H9 (cell line): ENCODE measurements around the gene PDGFRB. TPM values are rescaled to one million over a fixed set of nuclear protein-coding genes. Genes with fewer than 3 reads are reported as not detected.

ENCODE experiments used
- DNase-seq: peaks from one replicate; pipeline ENCODE4 v3.0.0-alpha.2; 2017
- H2AFZ ChIP-seq: one replicate; pipeline ENCODE4 v1.6.1; 2013; ENCODE audit warnings: mild to moderate bottlenecking, low read length, control low read depth, moderate library complexity
- H2AK5ac ChIP-seq: 2 replicates; pipeline ENCODE4 v1.6.1; 2013; ENCODE audit warnings: low read length, control low read depth, mixed read lengths; ENCODE audit not compliant: insufficient read length
- H2BK120ac ChIP-seq: one replicate; pipeline ENCODE4 v1.6.1; 2013; ENCODE audit warnings: low read depth, mild to moderate bottlenecking, low read length, control low read depth, inconsistent platforms; ENCODE audit not compliant: poor library complexity, severe bottlenecking
- H2BK12ac ChIP-seq: 2 replicates; pipeline ENCODE4 v1.6.1; 2013; ENCODE audit warnings: low read length, control low read depth, mixed read lengths, low read depth; ENCODE audit not compliant: insufficient read length
- H2BK15ac ChIP-seq: 2 replicates; pipeline ENCODE4 v1.6.1; 2013; ENCODE audit warnings: low read depth, low read length, control low read depth
- H2BK20ac ChIP-seq: one replicate; pipeline ENCODE4 v1.6.1; 2013; ENCODE audit warnings: low read depth, mild to moderate bottlenecking, low read length, control low read depth, inconsistent platforms; ENCODE audit not compliant: poor library complexity, severe bottlenecking
- H2BK5ac ChIP-seq: 2 replicates; pipeline ENCODE4 v1.6.1; 2013; ENCODE audit warnings: low read length, control low read depth, mixed read lengths; ENCODE audit not compliant: insufficient read length
- H3K14ac ChIP-seq: 2 replicates; pipeline ENCODE4 v1.6.1; 2013; ENCODE audit warnings: low read length, control low read depth; ENCODE audit not compliant: insufficient read depth
- H3K18ac ChIP-seq: 2 replicates; pipeline ENCODE4 v1.6.1; 2013; ENCODE audit warnings: low read depth, mild to moderate bottlenecking, mixed read lengths, low read length, control low read depth; ENCODE audit not compliant: insufficient read length
- H3K23ac ChIP-seq: 2 replicates; pipeline ENCODE4 v1.6.1; 2013; ENCODE audit warnings: low read length, control low read depth, mixed read lengths, low read depth; ENCODE audit not compliant: insufficient read length
- H3K23me2 ChIP-seq: 2 replicates; pipeline ENCODE4 v1.6.1; 2013; ENCODE audit warnings: low read depth, mild to moderate bottlenecking, mixed read lengths, low read length, control low read depth; ENCODE audit not compliant: insufficient read length, poor library complexity, severe bottlenecking
- H3K27ac ChIP-seq: 2 replicates; pipeline ENCODE4 v1.5.1; 2013; ENCODE audit warnings: low read length, control low read depth, mixed read lengths, low read depth; ENCODE audit not compliant: insufficient read length
- H3K27me3 ChIP-seq: 2 replicates; pipeline ENCODE4 v1.6.1; 2013; ENCODE audit warnings: low read length, control low read depth, inconsistent platforms; ENCODE audit not compliant: insufficient read depth
- H3K4ac ChIP-seq: 2 replicates; pipeline ENCODE4 v1.6.1; 2013; ENCODE audit warnings: low read depth, mild to moderate bottlenecking, control low read depth, inconsistent platforms, low read length, moderate library complexity
- H3K4me1 ChIP-seq: 2 replicates; pipeline ENCODE4 v1.6.1; 2013; ENCODE audit warnings: low read length, control low read depth, inconsistent platforms; ENCODE audit not compliant: insufficient read depth
- H3K4me2 ChIP-seq: 2 replicates; pipeline ENCODE4 v1.6.1; 2013; ENCODE audit warnings: low read length, control low read depth, mixed read lengths; ENCODE audit not compliant: insufficient read length, insufficient read depth
- H3K56ac ChIP-seq: 2 replicates; pipeline ENCODE4 v1.6.1; 2013; ENCODE audit warnings: low read depth, mild to moderate bottlenecking, mixed read lengths, low read length, control low read depth; ENCODE audit not compliant: insufficient read length
- H3K79me1 ChIP-seq: 2 replicates; pipeline ENCODE4 v1.6.1; 2013; ENCODE audit warnings: low read depth, mild to moderate bottlenecking, moderate library complexity, low read length, control low read depth, inconsistent platforms; ENCODE audit not compliant: insufficient read depth, poor library complexity, severe bottlenecking
- H3K79me2 ChIP-seq: 2 replicates; pipeline ENCODE4 v1.6.1; 2013; ENCODE audit warnings: low read length, control low read depth, inconsistent platforms; ENCODE audit not compliant: insufficient read depth
- H3K9ac ChIP-seq: 2 replicates; pipeline ENCODE4 v1.6.1; 2013; ENCODE audit warnings: low read length, control low read depth, mixed read lengths; ENCODE audit not compliant: insufficient read length; ENCODE audit errors: extremely low read depth
- H3K9me3 ChIP-seq: one replicate; pipeline ENCODE4 v1.6.1; 2013; ENCODE audit warnings: low read depth, low read length, inconsistent platforms; ENCODE audit not compliant: control insufficient read depth
- H3T11ph ChIP-seq: one replicate; pipeline ENCODE4 v1.6.1; 2013; ENCODE audit warnings: mild to moderate bottlenecking, low read length, control low read depth, inconsistent platforms
- H4K20me1 ChIP-seq: one replicate; pipeline ENCODE4 v1.6.1; 2013; ENCODE audit not compliant: control insufficient read depth, insufficient read length, insufficient read depth
- H4K5ac ChIP-seq: 2 replicates; pipeline ENCODE4 v1.6.1; 2013; ENCODE audit warnings: low read depth, mild to moderate bottlenecking, mixed read lengths, low read length, control low read depth; ENCODE audit not compliant: insufficient read length
- H4K8ac ChIP-seq: replicated peaks from 2 replicates; pipeline ENCODE4 v1.6.1; 2013; ENCODE audit warnings: low read length, control low read depth, mixed read lengths, low read depth; ENCODE audit not compliant: insufficient read length
- H4K91ac ChIP-seq: 2 replicates; pipeline ENCODE4 v1.6.1; 2013; ENCODE audit warnings: low read depth, mild to moderate bottlenecking, moderate library complexity, mixed read lengths, low read length, control low read depth; ENCODE audit not compliant: insufficient read length
- H3K27ac Mint-ChIP-seq, 3 experiments: 2 replicates in 2 of 3; 3 replicates in 1 of 3; pipeline ENCODE4 v1.8.0; 2020 to 2021; ENCODE audit warnings: mixed read lengths in 3 of 3, mild to moderate bottlenecking in 1 of 3, moderate library complexity in 1 of 3
- H3K27me3 Mint-ChIP-seq: 2 replicates; pipeline ENCODE4 v1.8.0; 2021; ENCODE audit warnings: low read depth, mild to moderate bottlenecking, moderate library complexity, mixed read lengths
- H3K36me3 Mint-ChIP-seq, 3 experiments: 2 replicates in 2 of 3; 3 replicates in 1 of 3; pipeline ENCODE4 v1.8.0; 2020 to 2021; ENCODE audit warnings: low read depth in 3 of 3, mixed read lengths in 3 of 3; ENCODE audit not compliant: insufficient read depth in 1 of 3
- H3K4me1 Mint-ChIP-seq, 2 experiments: 2 replicates each; pipeline ENCODE4 v1.8.0; 2020; ENCODE audit warnings: mixed read lengths in 2 of 2
- H3K4me3 Mint-ChIP-seq, 2 experiments: 2 replicates in 1 of 2; 3 replicates in 1 of 2; pipeline ENCODE4 v1.8.0; 2020 to 2021; ENCODE audit warnings: mild to moderate bottlenecking in 2 of 2, mixed read lengths in 2 of 2, moderate library complexity in 1 of 2
- H3K9me3 Mint-ChIP-seq, 2 experiments: 2 replicates in 1 of 2; 3 replicates in 1 of 2; pipeline ENCODE4 v1.8.0; 2020; ENCODE audit warnings: mild to moderate bottlenecking in 2 of 2, mixed read lengths in 2 of 2, moderate library complexity in 1 of 2
- CTCF ChIP-seq: fragments of 200-600 bp; sonication (generic); conservative IDR thresholded peaks from 3 replicates; pipeline ENCODE4 v1.8.0; 2021; ENCODE audit warnings: antibody characterized with exemption, mild to moderate bottlenecking
- whole genome bisulfite sequencing: extraction: QIAGEN DNeasy Blood & Tissue Kit; methylation state at CpG from one replicate; pipeline ENCODE4 v1.1.7; 2013; ENCODE audit warnings: missing lambda C conversion rate, low lambda C conversion rate, mixed read lengths; ENCODE audit not compliant: insufficient read length; ENCODE audit errors: extremely low coverage; 5-methylcytosine and 5-hydroxymethylcytosine counted together
- total RNA-seq: library from RNA; stranded (reverse); gene quantifications from 2 replicates; pipeline ENCODE4 v1.2.1, GENCODE V29; 2021

Gene PDGFRB
- total RNA-seq, 1 experiment from 2014 or later, result 2.2 TPM

- Histone ChIP-seq H4K91ac (no peak overlapping the region), H4K8ac (no peak overlapping the region), H3K9me3 (no peaks in the 10 kb centered on the region), H3K23me2 (no peaks in the 10 kb centered on the region), H3K18ac (no peak overlapping the region), H3K56ac (no peak overlapping the region), H3K23ac (no peak overlapping the region), H2AK5ac (no peak overlapping the region), H2BK120ac (no peak overlapping the region), H3K79me1 (no peaks in the 10 kb centered on the region), H2BK5ac (no peak overlapping the region), H3K79me2 (no peaks in the 10 kb centered on the region), H3K27me3 (no peaks in the 10 kb centered on the region), H2BK20ac (no peak overlapping the region), H3K14ac (no peak overlapping the region), H2AFZ (no peak overlapping the region), H4K5ac (no peak overlapping the region), H2BK15ac (no peak overlapping the region), H3K9ac (no peak overlapping the region), H3K4me1 (peaks cover 18% of the 10 kb centered on the region; the same call in 1 of the 2 replicates), H3T11ph (no peak overlapping the region), H2BK12ac (no peak overlapping the region), H4K20me1 (no peaks in the 10 kb centered on the region), H3K27ac (no peak overlapping the region), H3K4ac (no peak overlapping the region), H3K4me2 (no peak overlapping the region)
- Mint-ChIP-seq H3K36me3 (no peaks in the 10 kb centered on the region), H3K4me3 (no peak overlapping the region), H3K27ac (no peak overlapping the region), H3K9me3 (no peaks in the 10 kb centered on the region), H3K4me1 (peaks cover 49 to 65% of the 10 kb centered on the region in 2 experiments), H3K27me3 (peaks cover 10% of the 10 kb centered on the region)
- TF ChIP-seq CTCF, result no peak
- WGBS, result no CpG with 5 or more reads among the region's 14 CpGs
- DNase-seq, result no peak
These were observed 13.3 kb downstream of the PDGFRB start for GRCh38 chr5:150142185-150142958.
